HG03060 (cell line): ENCODE data around the gene CDKN1A.

Experiments used
- ATAC-seq: cut with Tn5 transposase; IDR thresholded peaks from one replicate; pipeline ENCODE4 v1.9.1; 2021; ENCODE audit warnings: low read depth, moderate number of reproducible peaks; ENCODE audit not compliant: unreplicated experiment

The CDKN1A gene

DNA sequence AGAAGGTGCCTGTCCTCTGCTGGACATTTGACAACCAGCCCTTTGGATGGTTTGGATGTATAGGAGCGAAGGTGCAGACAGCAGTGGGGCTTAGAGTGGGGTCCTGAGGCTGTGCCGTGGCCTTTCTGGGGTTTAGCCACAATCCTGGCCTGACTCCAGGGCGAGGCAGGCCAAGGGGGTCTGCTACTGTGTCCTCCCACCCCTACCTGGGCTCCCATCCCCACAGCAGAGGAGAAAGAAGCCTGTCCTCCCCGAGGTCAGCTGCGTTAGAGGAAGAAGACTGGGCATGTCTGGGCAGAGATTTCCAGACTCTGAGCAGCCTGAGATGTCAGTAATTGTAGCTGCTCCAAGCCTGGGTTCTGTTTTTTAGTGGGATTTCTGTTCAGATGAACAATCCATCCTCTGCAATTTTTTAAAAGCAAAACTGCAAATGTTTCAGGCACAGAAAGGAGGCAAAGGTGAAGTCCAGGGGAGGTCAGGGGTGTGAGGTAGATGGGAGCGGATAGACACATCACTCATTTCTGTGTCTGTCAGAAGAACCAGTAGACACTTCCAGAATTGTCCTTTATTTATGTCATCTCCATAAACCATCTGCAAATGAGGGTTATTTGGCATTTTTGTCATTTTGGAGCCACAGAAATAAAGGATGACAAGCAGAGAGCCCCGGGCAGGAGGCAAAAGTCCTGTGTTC is 1.3 kb upstream of the CDKN1A start:
- ATAC-seq, result no peak

GRCh38 chr6:36677753-36678487 is 594 bp upstream of the CDKN1A start:
- ATAC-seq, result no peak

- no peak for ATAC-seq
Measured at GRCh38 chr6:36679043-36679833, 724 bp downstream of the CDKN1A start.

- no peak for ATAC-seq
Measured at GRCh38 chr6:36682328-36683144, 4.0 kb downstream of the CDKN1A start.

- no peak for ATAC-seq
Measured at GRCh38 chr6:36683145-36683655, 4.7 kb downstream of the CDKN1A start.

GRCh38 chr6:36683656-36684446 is 5.3 kb downstream of the CDKN1A start:
- no peak for ATAC-seq

DNA sequence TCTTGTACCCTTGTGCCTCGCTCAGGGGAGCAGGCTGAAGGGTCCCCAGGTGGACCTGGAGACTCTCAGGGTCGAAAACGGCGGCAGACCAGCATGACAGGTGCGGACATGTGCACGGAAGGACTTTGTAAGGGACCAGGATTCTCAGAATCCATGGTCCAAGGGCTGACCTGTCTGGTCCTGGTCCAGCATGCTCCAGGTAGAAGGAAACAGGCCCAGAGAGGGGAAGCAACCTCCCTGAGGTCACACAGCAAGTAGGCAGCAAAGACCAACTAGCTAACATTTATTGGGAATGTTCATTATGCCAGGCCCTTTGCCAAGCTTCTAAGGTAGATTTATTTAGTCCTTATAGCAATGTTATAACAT is 5.9 kb downstream of the CDKN1A start:
- ATAC-seq, result no peak

- no peak for ATAC-seq
Measured at GRCh38 chr6:36685166-36685924, 6.8 kb downstream of the CDKN1A start.

GRCh38 chr6:36685926-36686667 is 7.6 kb downstream of the CDKN1A start:
- no peak for ATAC-seq

DNA sequence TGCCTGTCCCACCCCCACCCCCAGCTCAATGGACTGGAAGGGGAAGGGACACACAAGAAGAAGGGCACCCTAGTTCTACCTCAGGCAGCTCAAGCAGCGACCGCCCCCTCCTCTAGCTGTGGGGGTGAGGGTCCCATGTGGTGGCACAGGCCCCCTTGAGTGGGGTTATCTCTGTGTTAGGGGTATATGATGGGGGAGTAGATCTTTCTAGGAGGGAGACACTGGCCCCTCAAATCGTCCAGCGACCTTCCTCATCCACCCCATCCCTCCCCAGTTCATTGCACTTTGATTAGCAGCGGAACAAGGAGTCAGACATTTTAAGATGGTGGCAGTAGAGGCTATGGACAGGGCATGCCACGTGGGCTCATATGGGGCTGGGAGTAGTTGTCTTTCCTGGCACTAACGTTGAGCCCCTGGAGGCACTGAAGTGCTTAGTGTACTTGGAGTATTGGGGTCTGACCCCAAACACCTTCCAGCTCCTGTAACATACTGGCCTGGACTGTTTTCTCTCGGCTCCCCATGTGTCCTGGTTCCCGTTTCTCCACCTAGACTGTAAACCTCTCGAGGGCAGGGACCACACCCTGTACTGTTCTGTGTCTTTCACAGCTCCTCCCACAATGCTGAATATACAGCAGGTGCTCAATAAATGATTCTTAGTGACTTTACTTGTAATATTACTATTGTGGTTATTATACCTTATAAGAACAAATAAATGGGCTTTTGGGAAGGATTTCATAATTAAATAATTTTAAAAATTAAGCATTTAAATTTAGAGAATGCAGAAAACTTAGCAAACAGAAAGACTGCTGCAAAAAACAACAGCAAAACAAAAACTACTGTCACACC is 8.4 kb downstream of the CDKN1A start:
- no peak for ATAC-seq

DNA sequence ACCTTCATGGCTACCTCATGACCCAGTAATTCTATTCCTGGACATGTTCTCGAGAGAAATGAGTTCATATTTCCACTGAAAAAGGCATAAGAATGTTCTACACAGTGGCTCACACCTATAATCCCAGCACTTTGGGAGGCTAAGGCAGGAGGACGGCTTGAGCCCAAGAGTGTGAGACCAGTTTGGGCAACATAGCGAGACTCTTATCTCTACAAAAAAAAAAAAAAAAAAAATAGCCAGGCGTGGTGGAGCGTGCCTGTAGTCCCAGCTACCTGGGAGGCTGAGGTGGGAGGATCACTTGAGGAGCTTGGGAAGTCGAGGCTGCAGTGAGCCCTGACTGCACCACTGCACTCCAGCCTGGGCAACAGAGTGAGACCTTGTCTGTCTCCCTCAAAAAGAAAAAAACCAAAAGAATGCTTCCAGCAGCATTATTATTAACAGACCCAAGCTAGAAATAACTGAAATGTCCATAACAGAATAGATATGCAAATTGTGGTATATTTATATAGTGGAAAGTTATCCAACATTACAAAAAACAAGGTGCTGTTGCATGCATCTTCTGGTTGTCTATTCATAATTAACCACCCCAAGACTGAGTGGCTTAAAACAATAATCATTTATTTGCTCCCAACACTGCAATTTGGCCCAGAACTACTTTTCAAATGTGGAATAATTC is 9.7 kb downstream of the CDKN1A start:
- ATAC-seq, result no peak

- ATAC-seq, result no peak
Measured at GRCh38 chr6:36688739-36689075, 10.2 kb downstream of the CDKN1A start.

DNA sequence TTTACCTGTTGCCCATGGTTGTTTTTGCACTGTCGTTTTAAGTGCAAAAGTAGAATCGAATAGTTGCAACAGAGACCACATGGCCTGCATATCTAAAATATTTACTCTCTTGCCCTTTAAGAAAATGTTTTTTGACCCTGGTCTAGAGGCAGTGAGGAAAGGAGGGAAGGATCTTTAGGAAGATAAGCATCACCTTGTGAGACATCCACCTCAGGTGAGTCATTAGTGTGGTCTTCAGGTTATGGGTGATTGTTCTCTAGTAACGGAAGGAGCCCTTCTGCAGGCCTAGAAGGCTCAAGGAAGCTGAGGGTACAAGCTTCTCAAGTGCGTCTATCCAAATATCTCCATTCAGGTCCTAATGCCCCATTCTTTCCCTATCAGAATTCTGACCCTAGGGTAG is 12.5 kb downstream of the CDKN1A start:
- ATAC-seq, result no peak

GRCh38 chr6:36691612-36692011 is 13.1 kb downstream of the CDKN1A start:
- ATAC-seq, result no peak

DNA sequence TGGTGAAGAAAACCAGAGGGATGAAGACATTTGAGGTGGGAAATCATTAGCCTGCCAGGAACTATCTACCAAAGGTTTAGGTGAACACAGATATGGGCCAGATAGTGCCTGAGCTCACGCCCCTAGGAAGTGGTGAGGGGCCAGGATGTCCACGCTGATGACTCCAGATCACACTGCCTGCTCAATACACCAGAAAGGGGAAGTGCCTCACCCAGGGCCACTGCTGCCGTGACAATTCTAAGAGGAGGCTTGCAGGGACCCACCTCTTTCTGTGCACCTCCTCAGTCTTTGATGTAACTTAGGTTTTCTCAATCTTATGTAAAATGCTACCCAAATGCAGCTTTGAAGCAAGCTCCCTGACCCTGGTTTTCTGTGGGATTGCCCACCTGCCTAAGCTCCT is 13.7 kb downstream of the CDKN1A start:
- no peak for ATAC-seq

DNA sequence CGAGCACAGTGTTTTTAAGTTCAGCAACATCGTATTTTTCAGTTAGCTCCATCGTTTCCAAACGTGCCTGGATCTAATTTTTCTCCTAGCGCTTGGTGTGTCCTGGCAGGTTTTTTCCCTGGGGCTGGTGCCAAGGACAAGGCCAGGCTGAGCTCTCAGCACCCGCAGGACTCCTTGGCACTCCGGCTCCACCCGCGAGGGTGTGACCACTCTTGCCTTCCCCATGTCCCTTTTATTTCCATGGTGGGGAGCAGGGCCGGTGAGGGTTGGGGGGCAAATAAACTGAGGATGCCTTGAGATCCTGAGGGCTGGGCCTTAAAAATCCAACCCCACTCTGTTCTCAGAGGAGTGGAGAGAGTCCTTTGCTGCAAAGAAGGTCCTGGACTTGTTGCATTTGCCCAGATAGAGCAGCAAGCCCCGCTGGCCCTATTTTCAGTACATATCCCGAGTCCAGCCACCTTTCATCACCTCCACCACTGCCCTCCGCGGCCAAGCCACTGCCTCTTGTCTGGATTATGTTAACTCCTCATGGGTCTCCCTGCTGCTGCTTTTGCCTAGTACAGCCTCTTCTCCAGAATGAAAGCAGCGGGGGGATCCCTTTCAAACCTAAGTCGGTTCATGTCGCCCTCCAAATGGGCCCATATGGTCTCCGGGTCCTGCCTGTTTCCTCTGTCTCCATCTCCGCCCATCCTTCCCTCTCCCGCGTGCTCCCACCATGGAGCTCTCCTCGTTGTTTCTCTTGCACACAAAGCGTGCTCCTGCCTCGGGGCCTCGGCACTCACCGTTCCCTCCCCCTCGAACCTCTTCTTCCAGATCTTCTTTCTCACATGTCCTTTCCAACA is 14.6 kb downstream of the CDKN1A start:
- no peak for ATAC-seq
